H9 (cell line): ENCODE measurements around the gene PTK7. TPM values are rescaled to one million over a fixed set of nuclear protein-coding genes. Genes with fewer than 3 reads are reported as not detected.
A peak's percentile ranks its signal among the peaks of the same experiment; 100 is the strongest.

Source experiments
- DNase-seq: peaks from one replicate; pipeline ENCODE4 v3.0.0-alpha.2; 2017
- H2AFZ ChIP-seq: one replicate; pipeline ENCODE4 v1.6.1; 2013; ENCODE audit warnings: mild to moderate bottlenecking, low read length, control low read depth, moderate library complexity
- H2AK5ac ChIP-seq: 2 replicates; pipeline ENCODE4 v1.6.1; 2013; ENCODE audit warnings: low read length, control low read depth, mixed read lengths; ENCODE audit not compliant: insufficient read length
- H2BK120ac ChIP-seq: one replicate; pipeline ENCODE4 v1.6.1; 2013; ENCODE audit warnings: low read depth, mild to moderate bottlenecking, low read length, control low read depth, inconsistent platforms; ENCODE audit not compliant: poor library complexity, severe bottlenecking
- H2BK12ac ChIP-seq: 2 replicates; pipeline ENCODE4 v1.6.1; 2013; ENCODE audit warnings: low read length, control low read depth, mixed read lengths, low read depth; ENCODE audit not compliant: insufficient read length
- H2BK15ac ChIP-seq: 2 replicates; pipeline ENCODE4 v1.6.1; 2013; ENCODE audit warnings: low read depth, low read length, control low read depth
- H2BK20ac ChIP-seq: one replicate; pipeline ENCODE4 v1.6.1; 2013; ENCODE audit warnings: low read depth, mild to moderate bottlenecking, low read length, control low read depth, inconsistent platforms; ENCODE audit not compliant: poor library complexity, severe bottlenecking
- H2BK5ac ChIP-seq: 2 replicates; pipeline ENCODE4 v1.6.1; 2013; ENCODE audit warnings: low read length, control low read depth, mixed read lengths; ENCODE audit not compliant: insufficient read length
- H3K14ac ChIP-seq: 2 replicates; pipeline ENCODE4 v1.6.1; 2013; ENCODE audit warnings: low read length, control low read depth; ENCODE audit not compliant: insufficient read depth
- H3K18ac ChIP-seq: 2 replicates; pipeline ENCODE4 v1.6.1; 2013; ENCODE audit warnings: low read depth, mild to moderate bottlenecking, mixed read lengths, low read length, control low read depth; ENCODE audit not compliant: insufficient read length
- H3K23ac ChIP-seq: 2 replicates; pipeline ENCODE4 v1.6.1; 2013; ENCODE audit warnings: low read length, control low read depth, mixed read lengths, low read depth; ENCODE audit not compliant: insufficient read length
- H3K23me2 ChIP-seq: 2 replicates; pipeline ENCODE4 v1.6.1; 2013; ENCODE audit warnings: low read depth, mild to moderate bottlenecking, mixed read lengths, low read length, control low read depth; ENCODE audit not compliant: insufficient read length, poor library complexity, severe bottlenecking
- H3K27ac ChIP-seq: 2 replicates; pipeline ENCODE4 v1.5.1; 2013; ENCODE audit warnings: low read length, control low read depth, mixed read lengths, low read depth; ENCODE audit not compliant: insufficient read length
- H3K27me3 ChIP-seq: 2 replicates; pipeline ENCODE4 v1.6.1; 2013; ENCODE audit warnings: low read length, control low read depth, inconsistent platforms; ENCODE audit not compliant: insufficient read depth
- H3K4ac ChIP-seq: 2 replicates; pipeline ENCODE4 v1.6.1; 2013; ENCODE audit warnings: low read depth, mild to moderate bottlenecking, control low read depth, inconsistent platforms, low read length, moderate library complexity
- H3K4me1 ChIP-seq: 2 replicates; pipeline ENCODE4 v1.6.1; 2013; ENCODE audit warnings: low read length, control low read depth, inconsistent platforms; ENCODE audit not compliant: insufficient read depth
- H3K4me2 ChIP-seq: 2 replicates; pipeline ENCODE4 v1.6.1; 2013; ENCODE audit warnings: low read length, control low read depth, mixed read lengths; ENCODE audit not compliant: insufficient read length, insufficient read depth
- H3K56ac ChIP-seq: 2 replicates; pipeline ENCODE4 v1.6.1; 2013; ENCODE audit warnings: low read depth, mild to moderate bottlenecking, mixed read lengths, low read length, control low read depth; ENCODE audit not compliant: insufficient read length
- H3K79me1 ChIP-seq: 2 replicates; pipeline ENCODE4 v1.6.1; 2013; ENCODE audit warnings: low read depth, mild to moderate bottlenecking, moderate library complexity, low read length, control low read depth, inconsistent platforms; ENCODE audit not compliant: insufficient read depth, poor library complexity, severe bottlenecking
- H3K79me2 ChIP-seq: 2 replicates; pipeline ENCODE4 v1.6.1; 2013; ENCODE audit warnings: low read length, control low read depth, inconsistent platforms; ENCODE audit not compliant: insufficient read depth
- H3K9ac ChIP-seq: 2 replicates; pipeline ENCODE4 v1.6.1; 2013; ENCODE audit warnings: low read length, control low read depth, mixed read lengths; ENCODE audit not compliant: insufficient read length; ENCODE audit errors: extremely low read depth
- H3K9me3 ChIP-seq: one replicate; pipeline ENCODE4 v1.6.1; 2013; ENCODE audit warnings: low read depth, low read length, inconsistent platforms; ENCODE audit not compliant: control insufficient read depth
- H3T11ph ChIP-seq: one replicate; pipeline ENCODE4 v1.6.1; 2013; ENCODE audit warnings: mild to moderate bottlenecking, low read length, control low read depth, inconsistent platforms
- H4K20me1 ChIP-seq: one replicate; pipeline ENCODE4 v1.6.1; 2013; ENCODE audit not compliant: control insufficient read depth, insufficient read length, insufficient read depth
- H4K5ac ChIP-seq: 2 replicates; pipeline ENCODE4 v1.6.1; 2013; ENCODE audit warnings: low read depth, mild to moderate bottlenecking, mixed read lengths, low read length, control low read depth; ENCODE audit not compliant: insufficient read length
- H4K8ac ChIP-seq: replicated peaks from 2 replicates; pipeline ENCODE4 v1.6.1; 2013; ENCODE audit warnings: low read length, control low read depth, mixed read lengths, low read depth; ENCODE audit not compliant: insufficient read length
- H4K91ac ChIP-seq: 2 replicates; pipeline ENCODE4 v1.6.1; 2013; ENCODE audit warnings: low read depth, mild to moderate bottlenecking, moderate library complexity, mixed read lengths, low read length, control low read depth; ENCODE audit not compliant: insufficient read length
- H3K27ac Mint-ChIP-seq, 3 experiments: 2 replicates in 2 of 3; 3 replicates in 1 of 3; pipeline ENCODE4 v1.8.0; 2020 to 2021; ENCODE audit warnings: mixed read lengths in 3 of 3, mild to moderate bottlenecking in 1 of 3, moderate library complexity in 1 of 3
- H3K27me3 Mint-ChIP-seq: 2 replicates; pipeline ENCODE4 v1.8.0; 2021; ENCODE audit warnings: low read depth, mild to moderate bottlenecking, moderate library complexity, mixed read lengths
- H3K36me3 Mint-ChIP-seq, 3 experiments: 2 replicates in 2 of 3; 3 replicates in 1 of 3; pipeline ENCODE4 v1.8.0; 2020 to 2021; ENCODE audit warnings: low read depth in 3 of 3, mixed read lengths in 3 of 3; ENCODE audit not compliant: insufficient read depth in 1 of 3
- H3K4me1 Mint-ChIP-seq, 2 experiments: 2 replicates each; pipeline ENCODE4 v1.8.0; 2020; ENCODE audit warnings: mixed read lengths in 2 of 2
- H3K4me3 Mint-ChIP-seq, 2 experiments: 2 replicates in 1 of 2; 3 replicates in 1 of 2; pipeline ENCODE4 v1.8.0; 2020 to 2021; ENCODE audit warnings: mild to moderate bottlenecking in 2 of 2, mixed read lengths in 2 of 2, moderate library complexity in 1 of 2
- H3K9me3 Mint-ChIP-seq, 2 experiments: 2 replicates in 1 of 2; 3 replicates in 1 of 2; pipeline ENCODE4 v1.8.0; 2020; ENCODE audit warnings: mild to moderate bottlenecking in 2 of 2, mixed read lengths in 2 of 2, moderate library complexity in 1 of 2
- WGBS: extraction: QIAGEN DNeasy Blood & Tissue Kit; methylation state at CpG from one replicate; pipeline ENCODE4 v1.1.7; 2013; ENCODE audit warnings: missing lambda C conversion rate, low lambda C conversion rate, mixed read lengths; ENCODE audit not compliant: insufficient read length; ENCODE audit errors: extremely low coverage; 5-methylcytosine and 5-hydroxymethylcytosine counted together
- total RNA-seq: library from RNA; stranded (reverse); gene quantifications from 2 replicates; pipeline ENCODE4 v1.2.1, GENCODE V29; 2021
- TF ChIP-seq, protein P1 (sequence below): fragments of 200-600 bp; sonication (generic); conservative IDR thresholded peaks from 3 replicates; pipeline ENCODE4 v1.8.0; 2021; ENCODE audit warnings: antibody characterized with exemption, mild to moderate bottlenecking

Gene PTK7
- total RNA-seq, 1 experiment from 2014 or later, result 128 TPM

GRCh38 chr6:43037197-43037596 lies 38.9 kb upstream of the PTK7 start:
- Histone ChIP-seq H3K4me1 (no peaks in the 10 kb centered on the region), H3K18ac (no peak overlapping the region), H3K14ac (no peak overlapping the region), H3K23ac (no peak overlapping the region), H3K79me1 (no peaks in the 10 kb centered on the region), H3K79me2 (no peaks in the 10 kb centered on the region), H4K8ac (no peak overlapping the region), H3K9ac (no peak overlapping the region), H2AK5ac (no peak overlapping the region), H2AFZ (no peak overlapping the region), H4K91ac (no peak overlapping the region), H2BK15ac (no peak overlapping the region), H3K23me2 (no peaks in the 10 kb centered on the region), H3K27me3 (no peaks in the 10 kb centered on the region), H2BK5ac (no peak overlapping the region), H2BK20ac (no peak overlapping the region), H4K20me1 (no peaks in the 10 kb centered on the region), H3K4me2 (no peak overlapping the region), H3K27ac (no peak overlapping the region), H3K9me3 (no peaks in the 10 kb centered on the region), H4K5ac (no peak overlapping the region), H3T11ph (no peak overlapping the region), H2BK12ac (no peak overlapping the region), H2BK120ac (no peak overlapping the region), H3K56ac (no peak overlapping the region), H3K4ac (no peak overlapping the region)
- Mint-ChIP-seq H3K9me3 (no peaks in the 10 kb centered on the region; a peak in 1 of 5 replicates), H3K27me3 (no peaks in the 10 kb centered on the region; the same call in none of the 2 replicates), H3K36me3 (peaks cover 29 to 84% (median 66%) of the 10 kb centered on the region in 3 experiments; a peak in 6 of 7 replicates), H3K4me3 (no peak overlapping the region), H3K4me1 (no peaks in the 10 kb centered on the region), H3K27ac (peak overlapping the region in 1 of 3 experiments; percentile 37; a peak in 2 of 7 replicates)
- peak; percentile 22 for DNase-seq
- no CpG with 5 or more reads among the region's 5 CpGs for WGBS
- TF ChIP-seq, protein P1, sequence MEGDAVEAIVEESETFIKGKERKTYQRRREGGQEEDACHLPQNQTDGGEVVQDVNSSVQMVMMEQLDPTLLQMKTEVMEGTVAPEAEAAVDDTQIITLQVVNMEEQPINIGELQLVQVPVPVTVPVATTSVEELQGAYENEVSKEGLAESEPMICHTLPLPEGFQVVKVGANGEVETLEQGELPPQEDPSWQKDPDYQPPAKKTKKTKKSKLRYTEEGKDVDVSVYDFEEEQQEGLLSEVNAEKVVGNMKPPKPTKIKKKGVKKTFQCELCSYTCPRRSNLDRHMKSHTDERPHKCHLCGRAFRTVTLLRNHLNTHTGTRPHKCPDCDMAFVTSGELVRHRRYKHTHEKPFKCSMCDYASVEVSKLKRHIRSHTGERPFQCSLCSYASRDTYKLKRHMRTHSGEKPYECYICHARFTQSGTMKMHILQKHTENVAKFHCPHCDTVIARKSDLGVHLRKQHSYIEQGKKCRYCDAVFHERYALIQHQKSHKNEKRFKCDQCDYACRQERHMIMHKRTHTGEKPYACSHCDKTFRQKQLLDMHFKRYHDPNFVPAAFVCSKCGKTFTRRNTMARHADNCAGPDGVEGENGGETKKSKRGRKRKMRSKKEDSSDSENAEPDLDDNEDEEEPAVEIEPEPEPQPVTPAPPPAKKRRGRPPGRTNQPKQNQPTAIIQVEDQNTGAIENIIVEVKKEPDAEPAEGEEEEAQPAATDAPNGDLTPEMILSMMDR, result no peak; the same call in 2 of the 3 replicates
